LHCN-M2 (cell line): ENCODE results near the gene TIAM2. TPM values are rescaled to one million over a fixed set of nuclear protein-coding genes. Genes with fewer than 3 reads are reported as not detected.
"Not testable (repeated sequence)": the region's sequence is repeated elsewhere in the genome, so short reads cannot be mapped to it uniquely, and the experiment has no call there.

Source experiments
- DNase-seq: peaks from one replicate; pipeline ENCODE4 v3.0.0-alpha.2; 2012; ENCODE audit warnings: low read depth
- total RNA-seq: library from RNA; depleted of rRNA; stranded (reverse); fragments of >200 nt; gene quantifications from 2 replicates; pipeline ENCODE4 v1.2.3, GENCODE V29; 2014

The TIAM2 gene
- total RNA-seq, 1 experiment from 2014 or later = 11.9 TPM

GRCh38 chr6:154989448-154989847 is 5.7 kb upstream of the TIAM2 start:
- DNase-seq = no peak

- DNase-seq = no peak
Measured at GRCh38 chr6:154991207-154991606, 3.9 kb upstream of the TIAM2 start.

- peak; percentile 34 for DNase-seq
Measured at GRCh38 chr6:154993026-154993425, 2.1 kb upstream of the TIAM2 start.

- no peak for DNase-seq
Measured at GRCh38 chr6:154993710-154994109, 1.4 kb upstream of the TIAM2 start.

- no peak for DNase-seq
Measured at GRCh38 chr6:154994836-154995253, 270 bp upstream of the TIAM2 start.

- DNase-seq = peak; percentile 23
Measured at GRCh38 chr6:154996016-154996590, 988 bp downstream of the TIAM2 start.

GRCh38 chr6:154996841-154997311 is 1.8 kb downstream of the TIAM2 start:
- no peak for DNase-seq

GRCh38 chr6:154998855-154999254 is 3.7 kb downstream of the TIAM2 start:
- DNase-seq = no peak

GRCh38 chr6:155001482-155001881 is 6.4 kb downstream of the TIAM2 start:
- DNase-seq = peak; percentile 36

GRCh38 chr6:155001934-155002333 is 6.8 kb downstream of the TIAM2 start:
- no peak for DNase-seq

- DNase-seq = no peak
Measured at GRCh38 chr6:155003476-155003875, 8.4 kb downstream of the TIAM2 start.

- no peak for DNase-seq
Measured at GRCh38 chr6:155004017-155004416, 8.9 kb downstream of the TIAM2 start.

- no peak for DNase-seq
Measured at GRCh38 chr6:155004576-155005372, 9.7 kb downstream of the TIAM2 start.

GRCh38 chr6:155008625-155009024 is 13.5 kb downstream of the TIAM2 start:
- no peak for DNase-seq

- no peak for DNase-seq
Measured at GRCh38 chr6:155010940-155011339, 15.8 kb downstream of the TIAM2 start.

- DNase-seq = no peak
Measured at GRCh38 chr6:155011809-155012291, 16.7 kb downstream of the TIAM2 start.

GRCh38 chr6:155013457-155013876 is 18.4 kb downstream of the TIAM2 start:
- DNase-seq = no peak

- DNase-seq = no peak
Measured at GRCh38 chr6:155014137-155014536, 19.0 kb downstream of the TIAM2 start.

- DNase-seq = no peak
Measured at GRCh38 chr6:155014670-155015300, 19.7 kb downstream of the TIAM2 start.

- DNase-seq = not testable (repeated sequence)
Measured at GRCh38 chr6:155018415-155018814, 23.3 kb downstream of the TIAM2 start.

- no peak for DNase-seq
Measured at GRCh38 chr6:155021680-155022079, 26.6 kb downstream of the TIAM2 start.

GRCh38 chr6:155022721-155023120 is 27.6 kb downstream of the TIAM2 start:
- no peak for DNase-seq
